IPS-15b (cell line): ENCODE results near the gene LMBR1.
"Not testable (repeated sequence)": the region's sequence is repeated elsewhere in the genome, so short reads cannot be mapped to it uniquely, and the experiment has no call there.

Experiments
- H3K27me3 ChIP-seq: one replicate; pipeline ENCODE4 v1.6.1; 2013; ENCODE audit warnings: low read length; ENCODE audit not compliant: control insufficient read depth, insufficient read depth
- H3K36me3 ChIP-seq: one replicate; pipeline ENCODE4 v1.6.1; 2013; ENCODE audit warnings: low read length; ENCODE audit not compliant: control insufficient read depth, insufficient read depth
- H3K4me1 ChIP-seq: one replicate; pipeline ENCODE4 v1.6.1; 2013; ENCODE audit warnings: mild to moderate bottlenecking, low read length; ENCODE audit not compliant: control insufficient read depth, insufficient read depth
- H3K4me3 ChIP-seq: one replicate; pipeline ENCODE4 v1.5.1; 2013; ENCODE audit warnings: low read depth, low read length
- H3K9ac ChIP-seq: one replicate; pipeline ENCODE4 v1.6.1; 2013; ENCODE audit warnings: low read depth, mild to moderate bottlenecking, low read length
- H3K9me3 ChIP-seq: one replicate; pipeline ENCODE4 v1.6.1; 2013; ENCODE audit warnings: mild to moderate bottlenecking, low read length; ENCODE audit not compliant: control insufficient read depth, insufficient read depth

The LMBR1 gene

DNA sequence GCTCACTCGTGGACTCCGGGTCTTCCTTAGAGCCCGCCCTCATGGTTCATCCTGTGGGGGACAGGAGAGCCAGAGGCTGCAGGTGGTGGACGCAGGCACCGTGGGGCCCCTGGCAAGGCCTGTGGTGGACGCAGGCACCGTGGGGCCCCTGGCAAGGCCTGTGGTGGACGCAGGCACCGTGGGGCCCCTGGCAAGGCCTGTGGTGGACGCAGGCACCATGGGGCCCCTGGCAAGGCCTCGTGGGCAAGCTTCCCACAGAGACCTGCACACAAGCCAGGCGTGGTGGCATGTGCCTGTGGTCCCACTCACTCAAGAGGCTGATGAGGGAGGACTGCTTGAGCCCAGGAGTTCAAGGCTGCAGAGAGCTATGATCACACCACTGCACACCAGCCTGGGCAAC lies 32.8 kb upstream of the LMBR1 start:
- not testable (repeated sequence) for H3K9ac ChIP-seq, H3K4me1 ChIP-seq, H3K9me3 ChIP-seq, H3K36me3 ChIP-seq, H3K27me3 ChIP-seq, H3K4me3 ChIP-seq

GRCh38 chr7:156922304-156922703 lies 29.3 kb upstream of the LMBR1 start:
- not testable (repeated sequence) for H3K4me1 ChIP-seq, H3K9ac ChIP-seq, H3K9me3 ChIP-seq, H3K4me3 ChIP-seq, H3K36me3 ChIP-seq, H3K27me3 ChIP-seq

DNA sequence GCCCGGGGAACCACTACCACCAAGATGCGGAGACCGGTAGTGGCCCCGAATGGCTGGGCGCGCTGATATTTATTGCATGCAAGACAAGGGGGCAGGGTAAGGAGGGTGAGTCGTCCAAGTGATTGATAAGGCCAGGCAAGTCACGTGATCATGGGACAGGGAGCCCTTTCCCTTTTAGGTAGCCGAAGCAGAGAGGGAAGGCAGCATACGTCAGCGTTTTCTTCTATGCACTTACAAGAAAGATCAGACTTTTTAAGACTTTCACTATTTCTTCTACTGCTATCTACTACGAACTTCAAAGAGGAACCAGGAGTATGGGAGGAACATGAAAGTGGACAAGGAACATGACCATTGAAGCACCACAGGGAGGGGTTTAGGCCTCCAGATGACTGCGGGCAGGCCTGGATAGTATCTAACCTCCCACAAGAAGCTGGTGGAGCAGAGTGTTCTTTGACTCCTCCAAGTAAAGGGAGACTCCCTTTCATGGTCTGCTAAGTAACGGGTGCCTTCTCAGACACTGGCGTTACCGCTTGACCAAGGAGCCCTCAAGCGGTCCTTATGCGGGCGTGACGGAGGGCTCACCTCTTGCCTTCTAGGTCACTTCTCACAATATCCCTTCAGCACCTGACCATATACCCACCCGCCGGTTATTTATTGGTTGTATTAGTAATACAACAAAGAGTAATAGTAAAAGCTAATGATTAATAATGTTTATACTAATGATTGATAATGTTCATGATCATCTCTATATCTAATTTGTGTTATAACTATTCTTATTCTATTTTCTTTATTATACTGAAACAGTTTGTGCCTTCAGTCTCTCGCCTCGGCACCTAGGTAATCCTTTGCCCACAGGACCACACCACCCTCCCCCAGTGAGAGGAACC lies 27.7 kb upstream of the LMBR1 start:
- not testable (repeated sequence) for H3K4me1 ChIP-seq, H3K27me3 ChIP-seq, H3K4me3 ChIP-seq, H3K9me3 ChIP-seq, H3K36me3 ChIP-seq, H3K9ac ChIP-seq

DNA sequence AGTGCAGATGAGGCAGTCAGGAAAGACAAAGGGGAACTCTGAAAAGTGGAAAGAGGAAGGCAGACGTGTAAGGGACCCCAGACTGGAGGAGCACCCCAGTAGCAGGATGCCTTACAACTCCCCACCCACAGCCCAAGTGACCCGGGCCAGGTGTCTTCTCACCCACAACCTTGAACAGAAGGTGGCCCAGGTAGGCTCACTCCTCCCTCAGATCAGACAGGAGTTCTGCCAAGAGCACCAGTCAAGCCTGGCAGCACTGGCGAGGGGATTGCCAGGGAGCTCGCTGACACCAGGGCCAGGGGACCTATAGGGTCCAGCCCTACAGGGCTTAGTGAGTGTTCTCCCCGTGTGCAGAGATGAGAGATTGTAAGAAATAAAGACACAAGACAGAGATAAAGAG lies 27.1 kb upstream of the LMBR1 start:
- Histone ChIP-seq H3K4me1 (no peaks in the 10 kb centered on the region), H3K27me3 (no peaks in the 10 kb centered on the region), H3K9ac (no peak overlapping the region), H3K9me3 (no peaks in the 10 kb centered on the region), H3K36me3 (no peaks in the 10 kb centered on the region), H3K4me3 (no peak overlapping the region)

DNA sequence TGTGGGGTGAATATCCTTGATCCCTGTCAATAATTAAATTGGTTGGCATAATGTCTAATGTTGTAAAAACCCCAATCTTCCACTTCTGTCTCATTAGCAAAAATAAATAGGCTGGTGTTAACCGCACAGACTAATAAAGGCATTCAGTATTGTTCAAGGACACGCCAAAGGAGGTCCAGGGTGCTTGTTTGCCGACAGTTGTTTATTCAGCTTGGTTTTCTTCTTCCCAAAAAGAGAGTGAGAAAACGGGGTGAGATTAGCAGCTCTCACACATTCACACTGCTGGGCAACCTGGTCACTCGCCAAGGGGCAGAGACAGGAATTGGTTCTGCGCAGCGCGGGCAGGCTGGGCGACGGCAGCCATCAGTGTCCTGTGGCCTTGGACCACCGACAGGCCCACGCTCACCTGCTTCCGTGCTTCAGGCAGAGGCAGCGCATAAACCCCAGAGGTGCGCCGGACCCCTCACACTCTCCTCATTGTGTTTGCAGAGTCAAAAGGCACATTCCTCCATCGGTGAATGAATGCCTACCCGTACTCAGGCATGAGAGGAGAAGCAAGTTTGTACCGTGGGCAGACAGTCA lies 26.2 kb upstream of the LMBR1 start:
- H3K9ac ChIP-seq, result no peak overlapping the region
- no peaks in the 10 kb centered on the region for H3K9me3 ChIP-seq
- H3K4me3 ChIP-seq, result no peak overlapping the region
- H3K36me3 ChIP-seq, result no peaks in the 10 kb centered on the region
- H3K4me1 ChIP-seq, result no peaks in the 10 kb centered on the region
- H3K27me3 ChIP-seq, result no peaks in the 10 kb centered on the region

GRCh38 chr7:156918635-156919034 lies 25.7 kb upstream of the LMBR1 start:
- Histone ChIP-seq H3K36me3 (no peaks in the 10 kb centered on the region), H3K4me1 (no peaks in the 10 kb centered on the region), H3K9ac (no peak overlapping the region), H3K9me3 (no peaks in the 10 kb centered on the region), H3K4me3 (no peak overlapping the region), H3K27me3 (no peaks in the 10 kb centered on the region)

- H3K4me3 ChIP-seq, H3K9ac ChIP-seq, H3K27me3 ChIP-seq, H3K9me3 ChIP-seq, H3K4me1 ChIP-seq, H3K36me3 ChIP-seq: not testable (repeated sequence)
Observed at GRCh38 chr7:156909574-156910252, 16.7 kb upstream of the LMBR1 start.

- Histone ChIP-seq H3K9me3 (no peaks in the 10 kb centered on the region), H3K4me3 (no peak overlapping the region), H3K4me1 (no peaks in the 10 kb centered on the region), H3K27me3 (no peaks in the 10 kb centered on the region), H3K9ac (no peak overlapping the region), H3K36me3 (no peaks in the 10 kb centered on the region)
Observed at GRCh38 chr7:156907656-156908055, 14.7 kb upstream of the LMBR1 start.

DNA sequence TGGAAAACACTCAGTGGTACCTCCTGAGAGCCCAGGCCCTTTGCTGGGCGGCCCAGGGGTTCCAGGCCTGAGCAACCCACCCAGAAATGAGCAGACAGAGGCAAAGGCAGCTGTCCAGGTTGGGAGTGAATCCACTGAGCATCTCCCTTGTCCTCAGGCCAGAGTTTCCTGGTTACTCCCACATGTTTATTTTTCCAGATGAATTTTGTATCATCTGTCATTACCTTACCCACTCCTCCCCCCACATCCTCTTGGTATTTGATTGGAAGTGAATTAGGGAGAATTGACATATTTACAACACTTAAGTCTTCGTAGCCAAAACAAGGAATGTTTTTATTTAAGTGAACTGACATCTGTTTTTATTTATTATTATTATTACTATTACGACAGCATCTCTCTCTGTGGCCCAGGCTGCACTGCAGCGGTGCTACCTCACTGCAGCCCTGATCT lies 13.2 kb upstream of the LMBR1 start:
- Histone ChIP-seq H3K36me3 (no peaks in the 10 kb centered on the region), H3K4me1 (no peaks in the 10 kb centered on the region), H3K9ac (no peak overlapping the region), H3K4me3 (no peak overlapping the region), H3K9me3 (no peaks in the 10 kb centered on the region), H3K27me3 (no peaks in the 10 kb centered on the region)

DNA sequence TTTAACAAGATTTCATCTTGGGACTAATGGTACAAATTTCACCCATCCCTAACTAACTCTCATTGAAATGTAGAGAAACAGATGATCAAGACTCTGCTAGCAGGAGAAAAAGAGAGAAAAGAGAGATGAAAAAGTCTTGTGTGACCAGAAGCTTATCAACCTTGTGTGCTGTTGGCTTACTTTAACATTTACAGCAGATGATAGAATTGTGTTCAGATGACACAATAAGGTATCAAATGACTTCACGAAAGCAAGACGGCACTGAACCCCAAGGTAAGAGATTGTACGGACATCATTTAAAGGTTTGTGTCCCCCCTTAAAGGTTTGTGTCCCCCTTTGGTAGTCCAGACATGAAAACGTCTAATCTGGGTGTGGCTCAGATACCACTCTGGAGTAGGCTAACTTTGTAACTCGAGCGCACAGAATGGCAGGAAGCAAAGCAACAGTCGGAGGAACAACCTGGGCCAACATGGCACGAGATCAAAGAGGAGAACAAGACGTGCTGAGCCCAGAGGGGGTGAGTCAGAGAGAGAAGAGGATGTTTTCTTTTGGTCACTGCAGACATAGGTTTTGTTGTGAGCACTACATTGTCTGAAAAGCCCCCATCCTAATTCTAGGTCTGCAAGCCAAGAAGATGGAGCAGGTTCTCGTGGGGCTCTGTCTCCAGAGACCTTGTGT lies 10.4 kb upstream of the LMBR1 start:
- Histone ChIP-seq H3K36me3 (no peaks in the 10 kb centered on the region), H3K27me3 (no peaks in the 10 kb centered on the region), H3K4me3 (no peak overlapping the region), H3K4me1 (no peaks in the 10 kb centered on the region), H3K9ac (no peak overlapping the region), H3K9me3 (no peaks in the 10 kb centered on the region)

DNA sequence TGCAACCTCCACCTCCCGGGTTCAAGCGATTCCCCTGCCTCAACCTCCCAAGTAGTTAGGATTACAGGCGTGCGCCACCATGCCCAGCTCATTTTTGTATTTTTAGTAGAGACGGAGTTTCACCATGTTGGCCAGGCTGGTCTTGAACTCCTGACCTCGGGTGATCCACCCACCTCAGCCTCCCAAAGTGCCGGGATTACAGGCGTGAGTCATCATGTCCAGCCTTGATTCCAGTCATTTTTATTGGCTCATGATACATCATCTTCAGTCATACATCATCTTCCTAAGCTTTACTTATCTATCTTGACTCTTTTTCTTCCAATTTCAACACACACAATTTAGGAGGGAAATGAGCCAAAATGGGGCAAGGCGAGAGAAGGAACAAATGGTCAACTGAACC lies 7.1 kb upstream of the LMBR1 start:
- not testable (repeated sequence) for H3K9me3 ChIP-seq, H3K4me3 ChIP-seq, H3K36me3 ChIP-seq, H3K27me3 ChIP-seq, H3K9ac ChIP-seq, H3K4me1 ChIP-seq
